ENCODE data around the gene SAXO1. TPM values are rescaled to one million over a fixed set of nuclear protein-coding genes. Genes with fewer than 3 reads are reported as not detected.

The SAXO1 gene
- total RNA-seq, 1 donor from 2014 or later, result not detected

GRCh38 chr9:19000133-19000532 is 32.9 kb downstream of the SAXO1 start:
- Histone ChIP-seq H3K4me1 (ENCODE audit: insufficient read depth, low read length) (no peaks in the 10 kb centered on the region), H3K9me3 (ENCODE audit: insufficient read depth, low read depth, low read length) (peaks cover 3% of the 10 kb centered on the region), H3K4me3 (ENCODE audit: insufficient read depth, low read depth, low read length) (no peak overlapping the region), H3K27ac (ENCODE audit: low read depth, low read length) (no peak overlapping the region), H3K36me3 (ENCODE audit: insufficient read depth, low read length) (no peaks in the 10 kb centered on the region), H2AFZ (ENCODE audit: low read depth, low read length) (no peak overlapping the region), H3K4me2 (ENCODE audit: low read length) (no peak overlapping the region), H3K27me3 (ENCODE audit: insufficient read depth, low read length) (no peaks in the 10 kb centered on the region), H3K9ac (ENCODE audit: low read length) (no peak overlapping the region), H4K20me1 (ENCODE audit: insufficient read depth, low read length) (no peaks in the 10 kb centered on the region), H3K79me2 (ENCODE audit: insufficient read depth, low read length) (no peaks in the 10 kb centered on the region)
- H3K9me3 Mint-ChIP-seq (ENCODE audit: unreplicated experiment), result peaks cover 26% of the 10 kb centered on the region
- FAIRE-seq (no peak), DNase-seq (ENCODE audit: low read depth) (no peak)
- no peaks in the 10 kb centered on the region for H3K4me1 Mint-ChIP-seq (ENCODE audit: low read depth, unreplicated experiment)
- TF ChIP-seq CTCF (IDR thresholded peaks at IDR 0.05; ENCODE audit: insufficient read depth, low read depth, low read length), result no peak
- TF ChIP-seq EZH2 (IDR thresholded peaks at IDR 0.05; ENCODE audit: insufficient read depth, low read length), result no peak
- H3K4me3 Mint-ChIP-seq (ENCODE audit: unreplicated experiment), result no peak overlapping the region
- no peak overlapping the region for H3K27ac Mint-ChIP-seq (ENCODE audit: unreplicated experiment)
- no peaks in the 10 kb centered on the region for H3K27me3 Mint-ChIP-seq (ENCODE audit: low read depth, unreplicated experiment)
- peaks cover 3% of the 10 kb centered on the region for H3K36me3 Mint-ChIP-seq (ENCODE audit: low read depth, unreplicated experiment)

GRCh38 chr9:18999173-18999785 is 33.7 kb downstream of the SAXO1 start:
- H3K9me3 ChIP-seq (ENCODE audit: insufficient read depth, low read depth, low read length), result no peaks in the 10 kb centered on the region
- no peak overlapping the region for H3K9ac ChIP-seq (ENCODE audit: low read length)
- Mint-ChIP-seq H3K4me3 (ENCODE audit: unreplicated experiment) (no peak overlapping the region), H3K4me1 (ENCODE audit: low read depth, unreplicated experiment) (no peaks in the 10 kb centered on the region), H3K9me3 (ENCODE audit: unreplicated experiment) (peaks cover 24% of the 10 kb centered on the region), H3K27ac (ENCODE audit: unreplicated experiment) (no peak overlapping the region), H3K27me3 (ENCODE audit: low read depth, unreplicated experiment) (no peaks in the 10 kb centered on the region), H3K36me3 (ENCODE audit: low read depth, unreplicated experiment) (peaks cover 3% of the 10 kb centered on the region)
- no peak for TF ChIP-seq CTCF (IDR thresholded peaks at IDR 0.05; ENCODE audit: insufficient read depth, low read depth, low read length)
- TF ChIP-seq EZH2 (IDR thresholded peaks at IDR 0.05; ENCODE audit: insufficient read depth, low read length), result no peak
- H3K4me3 ChIP-seq (ENCODE audit: insufficient read depth, low read depth, low read length), result no peak overlapping the region
- H4K20me1 ChIP-seq (ENCODE audit: insufficient read depth, low read length), result no peaks in the 10 kb centered on the region
- H3K36me3 ChIP-seq (ENCODE audit: insufficient read depth, low read length), result no peaks in the 10 kb centered on the region
- DNase-seq (ENCODE audit: low read depth) (no peak), FAIRE-seq (no peak)
- no peak overlapping the region for H3K4me2 ChIP-seq (ENCODE audit: low read length)
- no peaks in the 10 kb centered on the region for H3K79me2 ChIP-seq (ENCODE audit: insufficient read depth, low read length)
- H2AFZ ChIP-seq (ENCODE audit: low read depth, low read length), result no peak overlapping the region
- H3K27ac ChIP-seq (ENCODE audit: low read depth, low read length), result no peak overlapping the region
- H3K27me3 ChIP-seq (ENCODE audit: insufficient read depth, low read length), result no peaks in the 10 kb centered on the region
- H3K4me1 ChIP-seq (ENCODE audit: insufficient read depth, low read length), result no peaks in the 10 kb centered on the region

GRCh38 chr9:18997151-18997550 is 35.9 kb downstream of the SAXO1 start:
- Histone ChIP-seq H3K27ac (ENCODE audit: low read depth, low read length) (no peak overlapping the region), H3K79me2 (ENCODE audit: insufficient read depth, low read length) (no peaks in the 10 kb centered on the region), H3K4me2 (ENCODE audit: low read length) (no peak overlapping the region), H2AFZ (ENCODE audit: low read depth, low read length) (no peak overlapping the region), H3K27me3 (ENCODE audit: insufficient read depth, low read length) (no peaks in the 10 kb centered on the region), H4K20me1 (ENCODE audit: insufficient read depth, low read length) (no peaks in the 10 kb centered on the region), H3K9ac (ENCODE audit: low read length) (no peak overlapping the region), H3K36me3 (ENCODE audit: insufficient read depth, low read length) (no peaks in the 10 kb centered on the region), H3K4me3 (ENCODE audit: insufficient read depth, low read depth, low read length) (no peak overlapping the region), H3K4me1 (ENCODE audit: insufficient read depth, low read length) (no peaks in the 10 kb centered on the region), H3K9me3 (ENCODE audit: insufficient read depth, low read depth, low read length) (no peaks in the 10 kb centered on the region)
- H3K9me3 Mint-ChIP-seq (ENCODE audit: unreplicated experiment), result peaks cover 19% of the 10 kb centered on the region
- no peaks in the 10 kb centered on the region for H3K4me1 Mint-ChIP-seq (ENCODE audit: low read depth, unreplicated experiment)
- no peak for DNase-seq (ENCODE audit: low read depth)
- TF ChIP-seq EZH2 (IDR thresholded peaks at IDR 0.05; ENCODE audit: insufficient read depth, low read length) (no peak), CTCF (IDR thresholded peaks at IDR 0.05; ENCODE audit: insufficient read depth, low read depth, low read length) (no peak)
- no peak overlapping the region for H3K27ac Mint-ChIP-seq (ENCODE audit: unreplicated experiment)
- no peaks in the 10 kb centered on the region for H3K36me3 Mint-ChIP-seq (ENCODE audit: low read depth, unreplicated experiment)
- no peaks in the 10 kb centered on the region for H3K27me3 Mint-ChIP-seq (ENCODE audit: low read depth, unreplicated experiment)
- H3K4me3 Mint-ChIP-seq (ENCODE audit: unreplicated experiment), result no peak overlapping the region
- FAIRE-seq, result no peak
